CD14-positive monocyte (primary cell): ENCODE measurements around the gene UNC50. TPM values are rescaled to one million over a fixed set of nuclear protein-coding genes. Genes with fewer than 3 reads are reported as not detected.

ENCODE experiments used
- DNase-seq, 3 donors: peaks; one replicate each; pipeline ENCODE4 v3.0.0-alpha.2; 2011 to 2022
- H2AFZ ChIP-seq: 2 replicates; pipeline ENCODE4 v1.6.0; 2012; ENCODE audit warnings: mild to moderate bottlenecking, low read depth, low read length, inconsistent platforms; ENCODE audit not compliant: insufficient read depth, poor library complexity, severe bottlenecking
- H3K27ac ChIP-seq, 2 donors: 1 replicate in 1 of 2; 2 replicates in 1 of 2; pipeline ENCODE4 v1.5.1; 2012 to 2013; ENCODE audit warnings: low read length in 2 of 2, control low read depth in 1 of 2, inconsistent platforms in 1 of 2, low read depth in 1 of 2, mild to moderate bottlenecking in 1 of 2
- H3K27me3 ChIP-seq, 2 donors: one replicate each; pipeline versions ENCODE4 v1.6.0 to v1.6.1; 2011 to 2013; ENCODE audit warnings: low read length in 2 of 2; ENCODE audit not compliant: control insufficient read depth in 2 of 2, insufficient read depth in 2 of 2
- H3K36me3 ChIP-seq, 2 donors: replicated peaks in 1 of 2; 1 replicate in 1 of 2; 2 replicates in 1 of 2; pipeline versions ENCODE4 v1.5.1 to v1.6.1; 2012 to 2013; ENCODE audit warnings: low read length in 2 of 2, control low read depth in 1 of 2, inconsistent platforms in 1 of 2, mild to moderate bottlenecking in 1 of 2; ENCODE audit not compliant: insufficient read depth in 2 of 2, control insufficient read depth in 1 of 2
- H3K4me1 ChIP-seq, 2 donors: 1 replicate in 1 of 2; 2 replicates in 1 of 2; pipeline versions ENCODE4 v1.5.1 to v1.6.1; 2012 to 2013; ENCODE audit warnings: low read length in 2 of 2, control low read depth in 1 of 2, inconsistent platforms in 1 of 2, mild to moderate bottlenecking in 1 of 2, moderate library complexity in 1 of 2; ENCODE audit not compliant: insufficient read depth in 2 of 2, control insufficient read depth in 1 of 2
- H3K4me2 ChIP-seq: replicated peaks from 2 replicates; pipeline ENCODE3; 2012; ENCODE audit warnings: low read length, moderate library complexity, mild to moderate bottlenecking; ENCODE audit not compliant: poor library complexity, severe bottlenecking; ENCODE audit errors: extremely low read depth
- H3K4me3 ChIP-seq, 3 experiments: fragments of 200-600 bp in 1 of 3; sonication (generic) in 1 of 3; replicated peaks in 1 of 3; 1 replicate in 2 of 3; 2 replicates in 1 of 3; pipeline ENCODE4 v1.5.1; 2011 to 2013; ENCODE audit warnings: low read length in 3 of 3, mild to moderate bottlenecking in 3 of 3, control low read depth in 2 of 3, low read depth in 2 of 3, inconsistent platforms in 1 of 3, moderate library complexity in 1 of 3
- H3K79me2 ChIP-seq: 2 replicates; pipeline ENCODE4 v1.6.0; 2012; ENCODE audit warnings: mild to moderate bottlenecking, control low read depth, inconsistent platforms, low read length, moderate library complexity; ENCODE audit not compliant: insufficient read depth
- H3K9ac ChIP-seq: 2 replicates; pipeline ENCODE4 v1.6.0; 2017; ENCODE audit warnings: low read length, mild to moderate bottlenecking; ENCODE audit not compliant: insufficient read depth, poor library complexity, severe bottlenecking
- H3K9me3 ChIP-seq, 2 donors: replicated peaks in 1 of 2; 1 replicate in 1 of 2; 2 replicates in 1 of 2; pipeline versions ENCODE4 v1.5.1 to v1.6.1; 2012 to 2013; ENCODE audit warnings: low read length in 2 of 2, control low read depth in 1 of 2; ENCODE audit not compliant: control insufficient read depth in 1 of 2, insufficient read depth in 1 of 2
- H4K20me1 ChIP-seq: 2 replicates; pipeline ENCODE4 v1.6.0; 2012; ENCODE audit warnings: mild to moderate bottlenecking, low read length, control low read depth, moderate library complexity; ENCODE audit not compliant: insufficient read depth
- H3K27ac Mint-ChIP-seq, 7 donors: one replicate each; pipeline ENCODE4 v1.8.0; 2020; ENCODE audit warnings: mild to moderate bottlenecking in 7 of 7, mixed read lengths in 7 of 7, moderate library complexity in 6 of 7, inconsistent platforms in 2 of 7
- H3K27me3 Mint-ChIP-seq, 3 donors: one replicate each; pipeline ENCODE4 v1.8.0; 2021 to 2022; ENCODE audit warnings: low read depth in 3 of 3, mild to moderate bottlenecking in 3 of 3, mixed read lengths in 3 of 3, moderate library complexity in 3 of 3, inconsistent platforms in 1 of 3
- H3K36me3 Mint-ChIP-seq, 2 donors: one replicate each; pipeline ENCODE4 v1.8.0; 2020; ENCODE audit warnings: mixed read lengths in 2 of 2, inconsistent platforms in 1 of 2, mild to moderate bottlenecking in 1 of 2
- H3K4me1 Mint-ChIP-seq: one replicate; pipeline ENCODE4 v1.8.0; 2020; ENCODE audit warnings: mild to moderate bottlenecking, mixed read lengths
- H3K4me3 Mint-ChIP-seq, 2 donors: one replicate each; pipeline ENCODE4 v1.8.0; 2020; ENCODE audit warnings: mild to moderate bottlenecking in 2 of 2, mixed read lengths in 2 of 2, moderate library complexity in 1 of 2
- H3K9me3 Mint-ChIP-seq, 7 donors: one replicate each; pipeline ENCODE4 v1.8.0; 2020 to 2022; ENCODE audit warnings: mixed read lengths in 7 of 7, mild to moderate bottlenecking in 6 of 7, moderate library complexity in 6 of 7, inconsistent platforms in 2 of 7
- CTCF ChIP-seq: fragments of 200-600 bp; IDR thresholded peaks from one replicate; pipeline ENCODE4 v1.8.0; 2022; ENCODE audit warnings: antibody characterized with exemption, mild to moderate bottlenecking
- WGBS: methylation state at CpG from one replicate; pipeline ENCODE4 v1.1.5; 2013; ENCODE audit warnings: missing lambda C conversion rate; ENCODE audit not compliant: insufficient coverage; 5-methylcytosine and 5-hydroxymethylcytosine counted together
- intact Hi-C, 2 donors: fragments of 100-400 bp; cut with micrococcal nuclease; formaldehyde crosslinking; loops; one replicate each; pipeline versions ENCODE4 v1.15.0 to v1.15.1; 2023
- polyA plus RNA-seq, 3 donors: library from polyadenylated mRNA; depleted of rRNA in 1 of 3; unstranded in 2 of 3; stranded (reverse) in 1 of 3; fragments of 300-500 nt in 2 of 3; fragments of >200 nt in 1 of 3; fragmentation: Illumina TruSeq in 2 of 3; gene quantifications; 1 replicate in 2 of 3; 2 replicates in 1 of 3; pipeline ENCODE4 v1.2.3, GENCODE V29; 2012 to 2021

The UNC50 gene
- polyA plus RNA-seq, 3 donors = 32.5 to 72.0 (median 62.8) TPM

- 100% methylated on average over 1 of the region's 2 CpGs for WGBS
- Mint-ChIP-seq H3K27me3 (no peaks in the 10 kb centered on the region), H3K4me3 (no peak overlapping the region), H3K27ac (peak overlapping the region in 1 of 7 donors; percentile 63), H3K36me3 (peaks cover 33 to 45% of the 10 kb centered on the region in 2 donors), H3K9me3 (no peaks in the 10 kb centered on the region), H3K4me1 (peaks cover 30% of the 10 kb centered on the region)
- intact Hi-C loops = loop anchor here (10.0 kb wide), 2 partner anchors 150 to 730 kb away; partner anchors contain the start of genes EIF5B (in 1 of the 2) and TXNDC9 (in 1 of the 2)
- Histone ChIP-seq H3K4me2 (no peak overlapping the region), H3K27me3 (no peaks in the 10 kb centered on the region), H3K9me3 (no peaks in the 10 kb centered on the region), H3K79me2 (peaks cover 51% of the 10 kb centered on the region), H3K4me3 (no peak overlapping the region), H3K27ac (no peak overlapping the region), H3K9ac (no peak overlapping the region), H4K20me1 (peaks cover 30% of the 10 kb centered on the region), H3K36me3 (peaks cover 29 to 43% of the 10 kb centered on the region in 2 donors), H2AFZ (no peak overlapping the region), H3K4me1 (peaks cover 20 to 21% of the 10 kb centered on the region in 2 donors)
- no peak for TF ChIP-seq CTCF
- DNase-seq = no peak
Measured at GRCh38 chr2:98604547-98604946, 3.8 kb upstream of the UNC50 start.

- intact Hi-C loops = loop anchor here (5.0 to 10.0 kb wide), 4 partner anchors 150 to 732 kb away; partner anchors contain the start of genes EIF5B (in 2 of the 2), TXNDC9 (in 2 of the 2), MITD1 (in 1 of the 2) and MRPL30 (in 1 of the 2)
- peaks cover 35% of the 10 kb centered on the region for H3K4me1 Mint-ChIP-seq
- Histone ChIP-seq H3K9ac (no peak overlapping the region), H3K4me3 (no peak overlapping the region), H3K36me3 (peaks cover 24 to 39% of the 10 kb centered on the region in 2 donors), H3K9me3 (no peaks in the 10 kb centered on the region), H3K27ac (no peak overlapping the region), H3K79me2 (peaks cover 57% of the 10 kb centered on the region), H3K4me1 (peaks cover 24 to 26% of the 10 kb centered on the region in 2 donors), H3K27me3 (no peaks in the 10 kb centered on the region), H3K4me2 (no peak overlapping the region), H4K20me1 (peaks cover 24% of the 10 kb centered on the region), H2AFZ (no peak overlapping the region)
- H3K9me3 Mint-ChIP-seq = no peaks in the 10 kb centered on the region
- no peak for DNase-seq
- H3K4me3 Mint-ChIP-seq = no peak overlapping the region
- no CpG with 5 or more reads among the region's 3 CpGs for WGBS
- H3K27me3 Mint-ChIP-seq = no peaks in the 10 kb centered on the region
- H3K36me3 Mint-ChIP-seq = peaks cover 30 to 43% of the 10 kb centered on the region in 2 donors
- no peak for TF ChIP-seq CTCF
- peak overlapping the region in 2 of 7 donors; percentile 4 to 21 for H3K27ac Mint-ChIP-seq
Measured at GRCh38 chr2:98605076-98605475, 3.3 kb upstream of the UNC50 start.
